Breast epithelium (tissue), 4 donors: ENCODE data around the gene ARHGEF4. TPM values are rescaled to one million over a fixed set of nuclear protein-coding genes. Genes with fewer than 3 reads are reported as not detected.

Source experiments
- DNase-seq, 2 donors: peaks; one replicate each; pipeline ENCODE4 v3.0.0-alpha.2; 2019; ENCODE audit warnings: low spot score in 2 of 2
- H3K27ac ChIP-seq, 2 donors: fragments of 200-600 bp; sonication (generic) in 1 of 2; one replicate each; pipeline ENCODE4 v1.5.1; 2016 to 2019; ENCODE audit warnings: mild to moderate bottlenecking in 1 of 2
- H3K27me3 ChIP-seq, 2 donors: fragments of 200-600 bp; sonication (generic) in 1 of 2; one replicate each; pipeline versions ENCODE4 v1.5.1 to v1.6.0; 2017 to 2019; ENCODE audit warnings: control low read depth in 1 of 2, mild to moderate bottlenecking in 1 of 2
- H3K36me3 ChIP-seq: fragments of 200-600 bp; one replicate; pipeline ENCODE4 v1.5.1; 2019
- H3K4me1 ChIP-seq, 2 donors: fragments of 200-600 bp; sonication (generic); one replicate each; pipeline ENCODE4 v1.5.1; 2016 to 2019; ENCODE audit warnings: control low read depth in 1 of 2
- H3K4me3 ChIP-seq, 3 donors: fragments of 200-600 bp; sonication (generic); 1 replicate in 2 of 3; 2 replicates in 1 of 3; pipeline ENCODE4 v1.5.1; 2016 to 2019; ENCODE audit warnings: mild to moderate bottlenecking in 3 of 3, moderate library complexity in 2 of 3
- H3K9me3 ChIP-seq, 2 donors: fragments of 200-600 bp; sonication (generic) in 1 of 2; one replicate each; pipeline ENCODE4 v1.5.1; 2016 to 2019; ENCODE audit warnings: control low read depth in 1 of 2
- POLR2A ChIP-seq: fragments of 450-650 bp; IDR thresholded peaks from one replicate; pipeline ENCODE4 v1.6.1; 2016; ENCODE audit warnings: antibody characterized with exemption, mild to moderate bottlenecking, moderate library complexity
- POLR2AphosphoS5 ChIP-seq, 3 donors: sonication (generic); formaldehyde crosslinking; IDR thresholded peaks; one replicate each; pipeline ENCODE4 v1.6.1; 2017; ENCODE audit warnings: antibody characterized with exemption in 3 of 3
- intact Hi-C: fragments of 100-400 bp; cut with DNase I; formaldehyde crosslinking; loops from one replicate; pipeline ENCODE4 v1.15.1; 2023; ENCODE audit warnings: low total_unique reads
- total RNA-seq, 3 donors: library from RNA; depleted of rRNA; stranded (reverse); fragments of >200 nt; gene quantifications; one replicate each; pipeline ENCODE4 v1.1.0, GENCODE V29; 2016
- TF ChIP-seq, protein P1 (sequence below), 3 donors: fragments of 450-650 bp; IDR thresholded peaks; one replicate each; pipeline ENCODE4 v1.5.1; 2016 to 2017; ENCODE audit warnings: antibody characterized with exemption in 3 of 3, mild to moderate bottlenecking in 3 of 3, moderate library complexity in 3 of 3

Gene ARHGEF4
- total RNA-seq, 3 donors from 2014 or later = 7.5 to 10.1 (median 8.0) TPM

- Histone ChIP-seq H3K27ac (no peak overlapping the region), H3K4me3 (no peak overlapping the region), H3K9me3 (no peaks in the 10 kb centered on the region), H3K27me3 (peaks cover 0 to 8% of the 10 kb centered on the region in 2 donors), H3K4me1 (no peaks in the 10 kb centered on the region), H3K36me3 (no peaks in the 10 kb centered on the region)
- intact Hi-C loops = no loop called here
- no peak for DNase-seq
- TF ChIP-seq, protein P1, sequence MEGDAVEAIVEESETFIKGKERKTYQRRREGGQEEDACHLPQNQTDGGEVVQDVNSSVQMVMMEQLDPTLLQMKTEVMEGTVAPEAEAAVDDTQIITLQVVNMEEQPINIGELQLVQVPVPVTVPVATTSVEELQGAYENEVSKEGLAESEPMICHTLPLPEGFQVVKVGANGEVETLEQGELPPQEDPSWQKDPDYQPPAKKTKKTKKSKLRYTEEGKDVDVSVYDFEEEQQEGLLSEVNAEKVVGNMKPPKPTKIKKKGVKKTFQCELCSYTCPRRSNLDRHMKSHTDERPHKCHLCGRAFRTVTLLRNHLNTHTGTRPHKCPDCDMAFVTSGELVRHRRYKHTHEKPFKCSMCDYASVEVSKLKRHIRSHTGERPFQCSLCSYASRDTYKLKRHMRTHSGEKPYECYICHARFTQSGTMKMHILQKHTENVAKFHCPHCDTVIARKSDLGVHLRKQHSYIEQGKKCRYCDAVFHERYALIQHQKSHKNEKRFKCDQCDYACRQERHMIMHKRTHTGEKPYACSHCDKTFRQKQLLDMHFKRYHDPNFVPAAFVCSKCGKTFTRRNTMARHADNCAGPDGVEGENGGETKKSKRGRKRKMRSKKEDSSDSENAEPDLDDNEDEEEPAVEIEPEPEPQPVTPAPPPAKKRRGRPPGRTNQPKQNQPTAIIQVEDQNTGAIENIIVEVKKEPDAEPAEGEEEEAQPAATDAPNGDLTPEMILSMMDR (IDR thresholded peaks at IDR 0.05) = peak in 2 of 3 donors; percentile 45 to 58
- no peak for TF ChIP-seq POLR2A
Observed at GRCh38 chr2:130920415-130921163, 83.9 kb downstream of the ARHGEF4 start.

DNA sequence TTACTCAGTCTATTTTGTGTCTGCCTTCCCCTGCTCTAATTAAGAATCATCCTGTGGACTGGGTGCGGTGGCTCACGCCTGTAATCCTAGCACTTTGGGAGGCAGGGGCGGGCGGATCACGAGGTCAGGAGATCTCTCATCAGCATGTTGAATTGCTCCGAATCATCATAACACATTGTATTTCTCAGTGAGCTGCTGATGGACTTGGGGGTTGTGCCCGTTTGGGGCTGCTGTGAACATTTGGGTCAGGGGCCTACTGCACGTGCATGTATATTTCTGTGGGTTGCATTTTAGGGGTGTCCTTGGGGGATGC is 84.4 kb downstream of the ARHGEF4 start:
- intact Hi-C loops = no loop called here
- H3K9me3 ChIP-seq = no peaks in the 10 kb centered on the region
- no peak for DNase-seq
- H3K27ac ChIP-seq = no peak overlapping the region
- TF ChIP-seq, protein P1 (IDR thresholded peaks at IDR 0.05) = no peak
- TF ChIP-seq POLR2AphosphoS5 (IDR thresholded peaks at IDR 0.05) = no peak
- TF ChIP-seq POLR2A = no peak
- peaks cover 0 to 3% of the 10 kb centered on the region in 2 donors for H3K27me3 ChIP-seq
- H3K36me3 ChIP-seq = no peaks in the 10 kb centered on the region
- no peak overlapping the region for H3K4me3 ChIP-seq
- H3K4me1 ChIP-seq = no peaks in the 10 kb centered on the region

DNA sequence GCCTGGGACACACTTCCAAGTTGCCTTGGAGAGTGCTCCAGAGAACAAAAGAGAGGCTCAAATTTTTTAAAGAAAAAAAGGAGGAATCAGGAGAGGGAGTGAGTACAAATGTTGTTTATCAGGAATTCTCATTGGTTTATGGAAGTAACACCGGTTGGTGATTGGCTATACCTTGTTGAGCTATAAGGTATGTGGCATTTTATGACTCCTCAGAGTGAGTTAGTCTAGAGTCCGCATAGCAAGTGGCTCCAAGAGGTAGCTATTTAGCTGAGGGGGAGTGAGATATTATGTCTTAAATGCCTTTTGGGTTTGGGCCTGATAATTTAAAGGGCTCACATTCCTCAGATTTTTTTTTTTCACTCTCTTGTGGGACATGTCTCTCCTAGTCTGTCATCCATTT is 85.7 kb downstream of the ARHGEF4 start:
- no peak for DNase-seq
- TF ChIP-seq, protein P1 (IDR thresholded peaks at IDR 0.05) = no peak
- TF ChIP-seq POLR2AphosphoS5 (IDR thresholded peaks at IDR 0.05) (no peak), POLR2A (no peak)
- intact Hi-C loops = no loop called here
- H3K27me3 ChIP-seq = no peaks in the 10 kb centered on the region
- H3K36me3 ChIP-seq = no peaks in the 10 kb centered on the region
- H3K4me3 ChIP-seq = no peak overlapping the region
- peaks cover 0 to 6% of the 10 kb centered on the region in 2 donors for H3K9me3 ChIP-seq
- no peak overlapping the region for H3K27ac ChIP-seq
- H3K4me1 ChIP-seq = no peaks in the 10 kb centered on the region

- H3K4me3 ChIP-seq = no peak overlapping the region
- TF ChIP-seq POLR2A (no peak), POLR2AphosphoS5 (IDR thresholded peaks at IDR 0.05) (no peak)
- TF ChIP-seq, protein P1 (IDR thresholded peaks at IDR 0.05) = no peak
- H3K27me3 ChIP-seq = no peaks in the 10 kb centered on the region
- H3K9me3 ChIP-seq = peaks cover 0 to 20% of the 10 kb centered on the region in 2 donors
- H3K4me1 ChIP-seq = no peaks in the 10 kb centered on the region
- no peak for DNase-seq
- H3K36me3 ChIP-seq = no peaks in the 10 kb centered on the region
- H3K27ac ChIP-seq = no peak overlapping the region
- intact Hi-C loops = no loop called here
Observed at GRCh38 chr2:130928385-130928784, 91.7 kb downstream of the ARHGEF4 start.

- no peaks in the 10 kb centered on the region for H3K4me1 ChIP-seq
- H3K9me3 ChIP-seq = peaks cover 0 to 25% of the 10 kb centered on the region in 2 donors
- no peak overlapping the region for H3K27ac ChIP-seq
- H3K27me3 ChIP-seq = no peaks in the 10 kb centered on the region
- intact Hi-C loops = no loop called here
- no peak for DNase-seq
- H3K4me3 ChIP-seq = no peak overlapping the region
- no peak for TF ChIP-seq POLR2AphosphoS5 (IDR thresholded peaks at IDR 0.05)
- TF ChIP-seq, protein P1 (IDR thresholded peaks at IDR 0.05) = no peak
- no peak for TF ChIP-seq POLR2A
- no peaks in the 10 kb centered on the region for H3K36me3 ChIP-seq
Observed at GRCh38 chr2:130930740-130931659, 94.3 kb downstream of the ARHGEF4 start.
